Common myeloid progenitor, CD34-positive (primary cell): ENCODE data around the gene LRMDA.

Experiments used
- CTCF ChIA-PET: fragments of 350-600 bp; sonication (Branson Sonifier 250); formaldehyde crosslinking; loops from one replicate; lab custom pipeline; 2021; ENCODE audit warnings: antibody characterized with exemption; lab: Charles Lee
- POLR2A ChIA-PET: fragments of 350-600 bp; sonication (Branson Sonifier 250); formaldehyde crosslinking; loops from one replicate; lab custom pipeline; 2021; ENCODE audit warnings: antibody characterized with exemption; lab: Charles Lee
- DNase-seq, 3 donors: peaks; one replicate each; pipeline versions ENCODE4 v3.0.0 to v3.0.0-alpha.2; 2013
- H3K27ac ChIP-seq, 2 experiments: 1 replicate in 1 of 2; 2 replicates in 1 of 2; pipeline ENCODE4 v1.7.0; 2013; ENCODE audit warnings: inconsistent platforms in 2 of 2, low read length in 2 of 2, mild to moderate bottlenecking in 2 of 2, low read depth in 1 of 2, moderate library complexity in 1 of 2; ENCODE audit not compliant: severe bottlenecking in 2 of 2, insufficient read depth in 1 of 2, poor library complexity in 1 of 2
- H3K27me3 ChIP-seq, 5 experiments: replicated peaks in 2 of 5; 1 replicate in 3 of 5; 2 replicates in 2 of 5; pipeline versions ENCODE4 v1.6.1 to v1.7.0; 2013; ENCODE audit warnings: low read length in 4 of 5, mild to moderate bottlenecking in 2 of 5, moderate library complexity in 2 of 5, inconsistent platforms in 1 of 5; ENCODE audit not compliant: insufficient read depth in 5 of 5, control insufficient read depth in 4 of 5
- H3K36me3 ChIP-seq, 4 experiments: 1 replicate in 2 of 4; 2 replicates in 2 of 4; pipeline versions ENCODE4 v1.6.1 to v1.7.0; 2013; ENCODE audit warnings: low read length in 3 of 4, control low read depth in 1 of 4, mild to moderate bottlenecking in 1 of 4; ENCODE audit not compliant: control insufficient read depth in 4 of 4, insufficient read depth in 4 of 4
- H3K4me1 ChIP-seq, 4 experiments: 1 replicate in 3 of 4; 2 replicates in 1 of 4; pipeline versions ENCODE4 v1.6.1 to v1.7.1; 2013; ENCODE audit warnings: low read length in 3 of 4, mild to moderate bottlenecking in 3 of 4, control low read depth in 1 of 4, inconsistent platforms in 1 of 4, moderate library complexity in 1 of 4; ENCODE audit not compliant: control insufficient read depth in 4 of 4, insufficient read depth in 4 of 4; ENCODE audit errors: control extremely low read depth in 1 of 4
- H3K4me3 ChIP-seq, 7 experiments: 1 replicate in 4 of 7; 2 replicates in 3 of 7; pipeline versions ENCODE4 v1.5.1 to v1.7.0; 2013; ENCODE audit warnings: mild to moderate bottlenecking in 7 of 7, low read length in 6 of 7, moderate library complexity in 6 of 7, inconsistent platforms in 2 of 7, low read depth in 2 of 7, control low read depth in 1 of 7; ENCODE audit not compliant: insufficient read depth in 4 of 7, control insufficient read depth in 1 of 7; ENCODE audit errors: extremely low read depth in 1 of 7
- H3K9me3 ChIP-seq, 5 experiments: 1 replicate in 4 of 5; 2 replicates in 1 of 5; pipeline versions ENCODE4 v1.6.1 to v1.7.1; 2013; ENCODE audit warnings: low read length in 4 of 5, mild to moderate bottlenecking in 2 of 5, inconsistent platforms in 1 of 5, low read depth in 1 of 5, moderate library complexity in 1 of 5; ENCODE audit not compliant: control insufficient read depth in 4 of 5, insufficient read depth in 2 of 5; ENCODE audit errors: control extremely low read depth in 1 of 5
- WGBS: methylation state at CpG from one replicate; pipeline ENCODE4 v1.1.5; 2013; ENCODE audit not compliant: insufficient coverage; 5-methylcytosine and 5-hydroxymethylcytosine counted together

The LRMDA gene

DNA sequence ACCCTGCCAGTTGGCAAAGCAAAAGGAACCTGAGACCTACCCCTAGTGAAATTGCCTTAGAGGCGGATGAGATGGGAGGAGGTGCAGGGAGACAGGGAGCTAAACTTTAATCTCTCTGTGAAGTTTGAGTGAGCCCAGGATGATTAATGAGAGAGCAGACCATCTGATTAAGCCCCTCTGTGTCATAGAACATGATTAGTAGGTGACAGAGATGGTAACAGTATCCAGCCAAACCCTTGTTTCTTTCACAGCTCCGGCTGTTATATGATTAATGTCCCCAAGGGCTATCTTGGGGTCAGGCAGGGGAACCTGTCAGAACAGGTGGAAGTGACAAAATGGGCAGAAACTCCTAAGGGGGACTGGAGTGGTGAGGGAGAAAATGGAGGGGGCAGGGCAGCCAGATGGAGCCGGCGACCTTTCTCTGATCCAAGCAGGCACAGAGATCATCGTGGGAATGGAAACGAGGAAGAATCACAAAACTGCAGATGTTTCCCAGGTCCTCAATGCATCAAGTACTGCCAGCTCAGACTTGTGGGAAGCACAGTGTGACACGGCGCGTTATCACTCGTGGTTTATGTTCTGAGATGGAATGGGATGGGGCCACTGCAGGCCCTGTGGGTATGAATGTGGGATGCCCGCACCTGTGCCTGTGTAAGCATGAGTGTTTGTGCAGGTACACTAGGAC, 684.2 kb downstream of the LRMDA start:
- Histone ChIP-seq H3K4me1 (peaks cover 0 to 18% (median 8%) of the 10 kb centered on the region in 4 experiments), H3K27me3 (no peaks in the 10 kb centered on the region), H3K36me3 (no peaks in the 10 kb centered on the region), H3K4me3 (no peak overlapping the region), H3K27ac (no peak overlapping the region), H3K9me3 (no peaks in the 10 kb centered on the region)
- ChIA-PET CTCF (no interaction called here), POLR2A (no interaction called here)
- DNase-seq: no peak
- WGBS: 94% methylated on average over 11 of the region's 11 CpGs

DNA sequence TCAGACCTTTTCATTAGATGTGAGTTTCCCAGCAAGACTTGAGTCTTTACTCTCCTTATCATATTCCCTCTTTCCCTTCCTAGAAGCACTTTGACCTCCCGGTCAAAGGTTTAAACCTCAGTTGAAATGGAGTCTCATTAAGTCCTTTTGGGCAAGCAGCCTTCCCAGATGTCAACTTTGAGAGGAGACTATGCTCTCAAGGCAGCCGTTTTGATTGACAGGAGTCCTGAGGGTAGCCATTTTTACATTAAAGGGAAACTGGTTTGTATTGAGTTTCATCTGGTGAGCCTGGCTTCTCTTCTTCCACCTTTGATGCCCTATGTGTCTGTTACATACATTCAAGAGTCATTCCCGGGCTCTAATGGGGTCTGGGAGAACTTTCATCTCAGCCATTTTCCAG, 685.1 kb downstream of the LRMDA start:
- CTCF ChIA-PET: no interaction called here
- H3K4me1 ChIP-seq: peaks cover 0 to 18% (median 8%) of the 10 kb centered on the region in 4 experiments
- WGBS: 78% methylated on average over 1 of the region's 3 CpGs

DNA sequence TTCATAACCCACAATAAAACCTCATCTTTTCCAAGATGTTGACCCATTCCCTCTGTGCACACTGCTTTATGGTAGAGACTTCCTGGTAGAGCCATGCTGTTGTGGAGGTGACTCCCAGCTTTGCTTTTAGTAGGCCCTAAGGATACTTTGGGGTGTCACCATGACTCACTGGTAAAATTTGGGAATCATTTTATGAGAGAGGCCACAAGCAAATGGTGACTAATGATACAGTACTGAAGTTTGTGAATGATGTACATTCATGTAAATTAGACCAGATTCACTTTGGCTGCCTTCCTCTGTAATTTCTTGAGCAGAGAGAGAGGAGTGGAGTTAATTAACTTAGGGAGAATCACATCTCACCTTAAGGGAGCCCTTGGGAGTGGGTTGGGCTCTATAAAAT, 686.5 kb downstream of the LRMDA start:
- ChIA-PET CTCF (no interaction called here), POLR2A (no interaction called here)
- no peaks in the 10 kb centered on the region for H3K9me3 ChIP-seq
- H3K4me3 ChIP-seq: no peak overlapping the region
- peaks cover 0 to 18% (median 7%) of the 10 kb centered on the region in 4 experiments for H3K4me1 ChIP-seq
- no peak overlapping the region for H3K27ac ChIP-seq
- no peak for DNase-seq
- H3K36me3 ChIP-seq: no peaks in the 10 kb centered on the region
- H3K27me3 ChIP-seq: no peaks in the 10 kb centered on the region

More for the DNA sequence above, 685.1 kb downstream of the LRMDA start:
- POLR2A ChIA-PET: no interaction called here
- Histone ChIP-seq H3K9me3 (no peaks in the 10 kb centered on the region), H3K27me3 (no peaks in the 10 kb centered on the region), H3K4me3 (no peak overlapping the region), H3K36me3 (no peaks in the 10 kb centered on the region), H3K27ac (no peak overlapping the region)
- DNase-seq: no peak

DNA sequence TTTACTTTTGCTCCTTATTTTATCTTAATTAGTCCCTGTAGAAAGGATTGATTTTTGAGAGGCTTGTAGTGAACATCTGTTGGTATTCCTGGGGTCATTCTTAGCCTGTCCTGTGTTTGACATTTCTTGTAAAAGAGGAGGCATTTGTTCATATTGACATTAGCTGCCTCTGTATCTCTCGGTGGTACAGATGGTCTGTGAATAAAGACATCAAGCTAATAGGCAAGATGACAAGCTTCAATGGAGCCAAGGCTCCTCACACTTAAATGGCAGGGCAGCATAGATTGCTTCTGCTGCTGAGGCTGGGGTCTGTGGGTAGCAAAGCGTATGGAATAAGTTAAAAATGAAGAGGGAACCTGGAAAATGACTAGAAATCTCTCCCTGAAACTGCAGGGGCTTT, 687.6 kb downstream of the LRMDA start:
- 100% methylated on average over 1 of the region's 2 CpGs for WGBS
- POLR2A ChIA-PET: no interaction called here
- Histone ChIP-seq H3K36me3 (no peaks in the 10 kb centered on the region), H3K27ac (no peak overlapping the region), H3K9me3 (no peaks in the 10 kb centered on the region), H3K4me3 (no peak overlapping the region), H3K4me1 (peaks cover 0 to 12% (median 4%) of the 10 kb centered on the region in 4 experiments), H3K27me3 (no peaks in the 10 kb centered on the region)
- CTCF ChIA-PET: no interaction called here
- no peak for DNase-seq

DNA sequence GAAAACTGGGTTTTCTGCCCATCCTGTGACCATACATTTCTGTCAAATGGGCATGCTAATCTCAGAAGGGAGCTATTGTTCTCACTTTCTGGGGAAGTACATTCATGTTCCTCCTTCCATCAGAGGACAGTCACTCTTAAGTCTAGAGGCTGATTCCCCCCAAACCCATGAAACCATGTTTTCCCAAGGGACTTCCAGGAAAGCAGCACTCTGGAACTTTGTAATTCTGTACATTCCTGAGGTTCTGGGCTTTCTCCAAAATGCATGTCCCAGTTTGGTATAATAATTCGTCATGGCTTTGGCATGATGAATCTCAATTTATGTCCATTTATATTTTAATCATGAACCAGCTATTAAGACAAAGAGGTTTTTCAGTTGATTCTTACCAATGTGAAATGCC, 688.1 kb downstream of the LRMDA start:
- H3K4me3 ChIP-seq: no peak overlapping the region
- H3K27ac ChIP-seq: no peak overlapping the region
- DNase-seq: no peak
- ChIA-PET CTCF (interaction anchor here (0.8 to 1.2 kb wide), 2 partner anchors 10 to 623 kb away, joined by 3 to 4 read pairs; no protein-coding TSS in a partner anchor), POLR2A (interaction anchor here (0.7 kb wide), 1 partner anchor 284 kb away, joined by 3 read pairs; no protein-coding TSS in a partner anchor)
- no peaks in the 10 kb centered on the region for H3K27me3 ChIP-seq
- H3K36me3 ChIP-seq: no peaks in the 10 kb centered on the region
- H3K4me1 ChIP-seq: peaks cover 0 to 7% (median 2%) of the 10 kb centered on the region in 4 experiments
- H3K9me3 ChIP-seq: no peaks in the 10 kb centered on the region
- no CpG with 5 or more reads among the region's 1 CpG for WGBS

DNA sequence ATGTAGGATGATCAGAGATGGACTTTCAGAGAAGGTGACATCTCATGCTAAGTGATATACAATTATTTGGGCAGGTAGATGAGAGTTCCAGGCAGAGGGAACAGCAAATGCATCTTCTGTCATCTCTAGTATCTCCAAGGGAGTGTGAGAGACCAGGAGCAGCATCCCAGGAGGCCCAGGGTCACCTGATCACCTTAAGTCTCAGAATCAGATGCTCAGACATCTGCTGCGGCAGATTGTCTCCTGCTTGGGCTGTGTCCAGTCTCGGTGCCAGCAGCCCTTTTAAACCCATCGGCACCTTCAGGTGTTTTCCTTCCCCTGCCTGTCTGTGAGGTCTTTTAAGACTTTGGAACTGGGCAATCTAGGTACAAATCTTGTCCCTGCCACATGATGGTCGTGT, 690.6 kb downstream of the LRMDA start:
- CTCF ChIA-PET: no interaction called here
- no peak for DNase-seq
- Histone ChIP-seq H3K4me1 (peaks cover 8 to 22% (median 12%) of the 10 kb centered on the region in 4 experiments), H3K9me3 (no peaks in the 10 kb centered on the region), H3K36me3 (no peaks in the 10 kb centered on the region), H3K27me3 (no peaks in the 10 kb centered on the region), H3K27ac (no peak overlapping the region), H3K4me3 (no peak overlapping the region)
- POLR2A ChIA-PET: no interaction called here
- 89% methylated on average over 3 of the region's 4 CpGs for WGBS

DNA sequence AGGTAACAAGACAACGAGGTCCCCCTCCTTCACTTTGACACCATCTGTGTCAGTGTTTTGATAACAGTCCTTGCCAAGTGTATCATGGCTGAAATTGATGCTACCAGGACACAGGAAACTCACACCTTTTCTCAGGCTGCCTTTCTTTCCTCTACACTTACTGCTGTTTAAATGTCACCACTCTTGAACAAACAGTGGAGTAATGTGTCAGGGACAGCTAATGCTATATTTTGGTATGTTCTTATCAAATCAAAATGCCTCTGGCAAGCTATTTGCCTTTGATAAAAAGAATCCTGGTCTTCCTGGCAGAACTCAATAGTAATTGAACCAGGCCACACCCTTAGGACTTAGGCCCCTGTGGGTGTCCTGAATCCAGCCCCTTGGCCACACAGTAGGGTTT, 692.9 kb downstream of the LRMDA start:
- Histone ChIP-seq H3K4me3 (no peak overlapping the region), H3K27ac (no peak overlapping the region), H3K9me3 (no peaks in the 10 kb centered on the region), H3K36me3 (no peaks in the 10 kb centered on the region), H3K27me3 (no peaks in the 10 kb centered on the region), H3K4me1 (peaks cover 11 to 32% (median 20%) of the 10 kb centered on the region in 4 experiments)
- 100% methylated on average over 1 of the region's 1 CpG for WGBS
- DNase-seq: no peak
- ChIA-PET POLR2A (no interaction called here), CTCF (no interaction called here)
